Fibroblast of pulmonary artery (primary cell): ENCODE measurements around the gene CSN1S1.
A peak's percentile ranks its signal among the peaks of the same experiment; 100 is the strongest.

Source experiments
- DNase-seq: peaks from one replicate; pipeline ENCODE4 v3.0.0-alpha.2; 2010; ENCODE audit warnings: low read depth
- H3K4me3 ChIP-seq: replicated peaks from 2 replicates; pipeline ENCODE4 v1.5.1; 2011; ENCODE audit warnings: low read depth, mild to moderate bottlenecking, control low read depth, low read length, moderate library complexity
- TF ChIP-seq, protein P1 (sequence below): IDR thresholded peaks from 2 replicates; pipeline ENCODE4 v1.5.1; 2011; ENCODE audit warnings: mild to moderate bottlenecking, control low read depth, low read length, inconsistent platforms; ENCODE audit errors: missing control alignments

CSN1S1 gene

DNA sequence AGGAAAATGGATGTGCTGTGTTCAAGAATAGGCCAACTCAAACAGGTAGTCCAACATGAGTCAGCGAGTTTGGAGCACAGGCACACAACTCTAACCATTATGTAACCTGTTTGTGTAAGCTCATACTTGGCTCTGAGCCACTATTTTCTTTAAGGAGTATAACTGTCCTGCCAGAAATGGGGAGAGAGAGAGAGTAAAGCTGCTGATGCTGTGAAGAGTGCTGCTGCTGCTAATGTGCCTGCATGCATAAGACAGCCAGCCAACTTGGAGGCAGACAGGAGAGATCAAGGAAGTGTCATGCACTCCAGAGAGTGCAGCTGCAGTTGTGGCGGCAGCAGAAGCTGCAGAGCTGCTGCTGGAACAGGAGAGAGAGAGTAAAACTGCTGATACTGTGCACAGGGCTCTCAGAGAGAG lies 53.2 kb downstream of the CSN1S1 start:
- TF ChIP-seq, protein P1, sequence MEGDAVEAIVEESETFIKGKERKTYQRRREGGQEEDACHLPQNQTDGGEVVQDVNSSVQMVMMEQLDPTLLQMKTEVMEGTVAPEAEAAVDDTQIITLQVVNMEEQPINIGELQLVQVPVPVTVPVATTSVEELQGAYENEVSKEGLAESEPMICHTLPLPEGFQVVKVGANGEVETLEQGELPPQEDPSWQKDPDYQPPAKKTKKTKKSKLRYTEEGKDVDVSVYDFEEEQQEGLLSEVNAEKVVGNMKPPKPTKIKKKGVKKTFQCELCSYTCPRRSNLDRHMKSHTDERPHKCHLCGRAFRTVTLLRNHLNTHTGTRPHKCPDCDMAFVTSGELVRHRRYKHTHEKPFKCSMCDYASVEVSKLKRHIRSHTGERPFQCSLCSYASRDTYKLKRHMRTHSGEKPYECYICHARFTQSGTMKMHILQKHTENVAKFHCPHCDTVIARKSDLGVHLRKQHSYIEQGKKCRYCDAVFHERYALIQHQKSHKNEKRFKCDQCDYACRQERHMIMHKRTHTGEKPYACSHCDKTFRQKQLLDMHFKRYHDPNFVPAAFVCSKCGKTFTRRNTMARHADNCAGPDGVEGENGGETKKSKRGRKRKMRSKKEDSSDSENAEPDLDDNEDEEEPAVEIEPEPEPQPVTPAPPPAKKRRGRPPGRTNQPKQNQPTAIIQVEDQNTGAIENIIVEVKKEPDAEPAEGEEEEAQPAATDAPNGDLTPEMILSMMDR, result no peak
- DNase-seq, result peak; percentile 91
- H3K4me3 ChIP-seq, result no peak overlapping the region

DNA sequence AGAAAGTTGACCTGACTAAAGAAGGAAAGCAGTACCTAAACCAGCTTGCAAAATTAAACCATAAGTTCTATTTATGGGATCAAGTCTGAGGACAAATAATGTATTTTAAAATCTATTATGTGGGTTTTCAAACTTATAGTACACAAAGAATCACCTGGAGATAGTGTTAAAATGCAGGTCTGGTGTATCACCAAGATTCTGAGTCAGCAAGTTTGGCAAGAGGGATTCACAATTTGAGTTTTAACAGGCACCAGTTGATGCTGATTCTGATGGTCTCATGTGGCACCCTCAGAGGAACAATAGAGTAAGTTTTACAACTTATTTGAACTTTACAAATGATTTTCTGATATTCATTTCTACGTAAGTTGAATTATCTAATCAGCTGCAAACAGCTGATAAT lies 55.8 kb downstream of the CSN1S1 start:
- H3K4me3 ChIP-seq, result no peak overlapping the region
- TF ChIP-seq, protein P1, result no peak
- DNase-seq, result no peak

DNA sequence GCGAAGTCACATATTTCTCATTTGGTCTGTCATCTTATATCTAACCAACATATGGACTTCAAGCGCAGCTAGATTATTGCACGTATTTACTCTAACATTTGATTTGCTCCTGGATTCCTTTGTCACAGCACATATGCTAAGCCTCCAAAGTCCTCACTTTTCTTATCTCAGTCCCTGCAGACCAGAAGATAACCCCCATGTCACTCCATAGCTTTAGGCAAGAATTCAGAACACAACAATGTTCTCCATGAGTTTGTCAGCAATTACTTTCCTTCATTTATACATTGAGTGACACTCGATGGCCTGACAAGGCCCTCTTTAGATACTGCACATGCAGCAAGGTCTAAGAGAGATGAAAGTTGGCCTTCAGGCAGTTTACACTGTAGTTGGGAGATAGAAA lies 60.1 kb downstream of the CSN1S1 start:
- H3K4me3 ChIP-seq, result no peak overlapping the region
- TF ChIP-seq, protein P1, result no peak
- no peak for DNase-seq

DNA sequence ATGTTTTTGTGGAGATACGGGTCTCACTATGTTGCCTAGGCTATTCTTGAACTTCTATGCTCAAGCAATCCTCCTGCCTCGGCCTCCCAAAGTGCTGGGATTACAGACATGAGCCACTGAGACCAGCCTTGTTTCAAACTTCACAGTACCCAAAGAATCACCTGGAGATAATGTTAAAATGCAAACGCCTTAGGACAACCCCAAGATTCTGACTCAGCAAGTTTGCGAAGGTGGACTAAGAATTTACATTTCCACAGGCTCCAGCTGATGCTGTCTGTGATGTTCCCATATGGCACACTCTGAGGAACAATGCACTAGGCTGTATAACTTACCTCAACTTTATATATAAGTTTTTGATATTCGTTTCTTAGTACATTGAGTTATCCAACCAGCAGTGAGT lies 63.9 kb downstream of the CSN1S1 start:
- no peak for DNase-seq
- no peak overlapping the region for H3K4me3 ChIP-seq

DNA sequence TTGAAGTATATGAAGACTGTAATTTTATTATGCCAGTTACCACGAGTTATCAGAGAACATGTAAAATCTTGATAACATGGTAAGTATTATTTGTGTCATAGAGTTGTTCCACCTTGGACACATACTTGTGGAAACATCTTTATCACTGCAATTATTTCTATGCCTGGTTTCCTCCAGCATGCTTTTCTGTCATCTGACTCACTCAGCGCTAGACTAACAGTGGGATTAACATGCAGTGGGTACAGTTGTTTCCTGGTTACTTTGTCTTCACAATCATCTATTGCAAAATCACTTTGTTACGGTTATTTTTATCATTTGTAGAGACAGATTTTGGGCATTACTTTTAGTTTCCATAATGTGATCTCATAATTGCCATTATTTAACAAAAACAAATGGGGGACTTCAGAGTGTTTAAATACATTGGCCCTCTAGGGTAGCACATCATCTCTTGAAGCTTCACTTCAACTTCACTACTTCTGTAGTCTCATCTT lies 64.7 kb downstream of the CSN1S1 start, which contains the start of gene STATH:
STATH (plus strand) TSS at position 441 of the 491 bp plus-strand sequence. CDS start 2,472 bp downstream, outside the sequence.
- DNase-seq, result peak; percentile 71
- no peak within 1 kb of the TSS for H3K4me3 ChIP-seq
- TF ChIP-seq, protein P1, result no peak

More for the DNA sequence above, 63.9 kb downstream of the CSN1S1 start:
- TF ChIP-seq, protein P1, result no peak
